Sigmoid colon (tissue), 3 donors: ENCODE results near the gene PDPK1.
"Not testable (repeated sequence)": the region's sequence is repeated elsewhere in the genome, so short reads cannot be mapped to it uniquely, and the experiment has no call there.

Experiments used
- POLR2A ChIP-seq, 2 donors: fragments of 450-650 bp; IDR thresholded peaks; one replicate each; pipeline ENCODE4 v1.6.1; 2016; ENCODE audit warnings: antibody characterized with exemption in 2 of 2, mild to moderate bottlenecking in 2 of 2, moderate library complexity in 2 of 2
- TF ChIP-seq, protein P1 (sequence below), 4 experiments: fragments of 450-650 bp in 3 of 4; fragments of 200-600 bp in 1 of 4; IDR thresholded peaks; one replicate each; pipeline ENCODE4 v1.5.1; 2016 to 2019; ENCODE audit warnings: antibody characterized with exemption in 4 of 4, mild to moderate bottlenecking in 3 of 4, moderate library complexity in 2 of 4

- TF ChIP-seq, protein P1, sequence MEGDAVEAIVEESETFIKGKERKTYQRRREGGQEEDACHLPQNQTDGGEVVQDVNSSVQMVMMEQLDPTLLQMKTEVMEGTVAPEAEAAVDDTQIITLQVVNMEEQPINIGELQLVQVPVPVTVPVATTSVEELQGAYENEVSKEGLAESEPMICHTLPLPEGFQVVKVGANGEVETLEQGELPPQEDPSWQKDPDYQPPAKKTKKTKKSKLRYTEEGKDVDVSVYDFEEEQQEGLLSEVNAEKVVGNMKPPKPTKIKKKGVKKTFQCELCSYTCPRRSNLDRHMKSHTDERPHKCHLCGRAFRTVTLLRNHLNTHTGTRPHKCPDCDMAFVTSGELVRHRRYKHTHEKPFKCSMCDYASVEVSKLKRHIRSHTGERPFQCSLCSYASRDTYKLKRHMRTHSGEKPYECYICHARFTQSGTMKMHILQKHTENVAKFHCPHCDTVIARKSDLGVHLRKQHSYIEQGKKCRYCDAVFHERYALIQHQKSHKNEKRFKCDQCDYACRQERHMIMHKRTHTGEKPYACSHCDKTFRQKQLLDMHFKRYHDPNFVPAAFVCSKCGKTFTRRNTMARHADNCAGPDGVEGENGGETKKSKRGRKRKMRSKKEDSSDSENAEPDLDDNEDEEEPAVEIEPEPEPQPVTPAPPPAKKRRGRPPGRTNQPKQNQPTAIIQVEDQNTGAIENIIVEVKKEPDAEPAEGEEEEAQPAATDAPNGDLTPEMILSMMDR (IDR thresholded peaks at IDR 0.05): not testable (repeated sequence)
- not testable (repeated sequence) for TF ChIP-seq POLR2A (IDR thresholded peaks at IDR 0.05)
Observed at GRCh38 chr16:2557150-2557549, 19.3 kb downstream of the PDPK1 start.
